MV-4-11 (cell line): ENCODE data around the gene GPR78.

Experiments
- DNase-seq: peaks from one replicate; lab custom pipeline; 2025; lab: John Stamatoyannopoulos, UW

GPR78 gene

GRCh38 chr4:8547108-8547911, 32.9 kb upstream of the GPR78 start:
- DNase-seq, result no peak

DNA sequence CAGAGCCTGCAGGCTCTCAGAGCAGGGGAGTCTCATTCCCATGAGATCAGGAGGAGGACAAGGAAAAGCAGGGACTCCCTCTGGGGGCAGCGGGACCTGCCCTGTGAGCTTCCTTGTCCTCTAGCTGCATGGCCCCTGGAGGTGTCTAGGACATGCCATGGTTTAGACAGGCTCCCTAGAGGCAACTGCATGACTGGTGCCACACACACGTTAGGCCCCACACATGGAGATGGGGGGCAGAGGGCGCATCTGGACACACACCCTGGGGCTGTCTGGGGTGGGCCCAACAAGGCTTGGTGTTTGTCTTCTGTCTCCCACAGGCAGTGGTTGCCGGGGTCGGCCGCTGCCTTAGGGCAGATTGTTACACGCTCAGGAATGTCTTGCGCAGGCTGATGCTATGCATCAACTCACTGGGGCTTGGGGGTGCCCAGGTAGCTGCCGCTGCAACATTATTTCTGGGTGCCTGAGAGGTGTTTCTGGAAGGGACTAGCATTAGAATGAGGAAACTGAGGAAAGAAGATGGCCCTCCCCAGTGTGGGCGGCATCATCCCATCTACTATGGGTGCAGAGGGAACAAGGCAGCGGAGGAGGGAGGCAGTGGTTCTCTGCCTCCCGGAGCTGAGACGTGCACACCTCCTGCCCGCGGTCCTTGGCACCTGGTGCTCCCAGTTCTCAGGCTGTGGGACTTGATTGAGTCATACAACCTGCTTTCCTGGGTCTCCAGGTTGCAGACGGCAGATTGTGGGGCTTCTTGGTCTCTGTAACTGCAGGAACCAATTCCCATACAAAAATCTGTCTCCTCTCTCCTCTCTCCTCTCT, 32.1 kb upstream of the GPR78 start:
- DNase-seq, result no peak

DNA sequence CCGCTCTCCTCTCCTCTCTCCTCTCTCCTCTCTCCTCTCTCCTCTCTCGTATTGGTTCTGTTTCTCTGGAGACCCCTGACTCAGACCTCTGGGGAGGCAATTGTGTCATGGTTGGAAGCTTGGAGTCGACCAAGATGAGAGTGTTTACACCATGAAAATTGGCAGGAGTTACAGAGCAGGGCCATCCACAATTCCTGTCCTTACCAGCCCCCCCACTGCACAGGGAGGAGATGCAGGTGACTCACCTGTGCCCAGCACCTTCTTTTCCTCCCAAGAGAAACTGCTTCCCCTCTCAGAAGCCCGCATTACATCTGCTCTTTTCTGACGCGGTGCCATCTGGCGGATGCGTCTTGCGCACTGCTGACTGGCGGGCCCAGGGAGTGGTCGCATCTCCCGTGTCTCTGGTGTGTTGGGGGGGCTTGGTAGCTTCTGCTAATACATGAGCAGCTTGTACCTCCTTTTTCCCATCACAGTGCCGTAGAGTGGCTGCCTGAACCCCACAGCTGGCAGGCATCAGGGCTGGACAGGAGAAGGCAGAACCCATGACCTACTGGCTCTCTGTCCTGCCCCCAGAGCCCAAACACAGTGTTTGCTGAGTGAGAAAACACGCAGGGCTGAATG, 31.4 kb upstream of the GPR78 start:
- no peak for DNase-seq

DNA sequence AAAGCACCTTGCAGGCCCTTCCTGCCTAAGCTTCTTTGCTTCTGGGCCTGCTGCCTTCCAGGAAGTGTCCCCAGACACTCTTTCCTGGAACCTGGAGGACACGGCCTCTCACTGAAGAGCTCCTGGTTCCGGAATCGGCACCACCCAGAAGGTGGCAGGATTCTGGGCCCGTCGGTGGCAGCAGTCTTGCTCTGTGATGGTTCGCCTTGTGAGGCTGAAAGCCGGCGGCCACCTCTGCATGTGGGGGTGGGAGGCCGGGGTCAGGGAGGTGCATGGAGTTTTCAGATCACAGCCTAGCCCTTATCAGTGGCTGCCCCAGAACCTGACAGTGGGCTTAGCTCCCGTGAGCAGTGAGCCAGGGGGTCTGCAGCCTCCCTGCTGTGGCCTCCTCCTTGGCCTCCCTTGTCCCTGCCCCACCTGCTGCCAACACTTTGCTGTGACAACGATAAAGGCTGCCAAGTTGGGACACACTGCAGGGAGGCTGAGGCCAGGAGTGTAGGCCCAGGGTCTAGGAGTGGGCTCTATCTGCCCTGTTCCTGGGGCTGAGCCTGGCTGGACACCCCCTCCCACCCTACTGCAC, 30.8 kb upstream of the GPR78 start:
- no peak for DNase-seq

GRCh38 chr4:8550691-8551090, 29.5 kb upstream of the GPR78 start:
- no peak for DNase-seq

GRCh38 chr4:8552024-8552423, 28.2 kb upstream of the GPR78 start:
- no peak for DNase-seq

DNA sequence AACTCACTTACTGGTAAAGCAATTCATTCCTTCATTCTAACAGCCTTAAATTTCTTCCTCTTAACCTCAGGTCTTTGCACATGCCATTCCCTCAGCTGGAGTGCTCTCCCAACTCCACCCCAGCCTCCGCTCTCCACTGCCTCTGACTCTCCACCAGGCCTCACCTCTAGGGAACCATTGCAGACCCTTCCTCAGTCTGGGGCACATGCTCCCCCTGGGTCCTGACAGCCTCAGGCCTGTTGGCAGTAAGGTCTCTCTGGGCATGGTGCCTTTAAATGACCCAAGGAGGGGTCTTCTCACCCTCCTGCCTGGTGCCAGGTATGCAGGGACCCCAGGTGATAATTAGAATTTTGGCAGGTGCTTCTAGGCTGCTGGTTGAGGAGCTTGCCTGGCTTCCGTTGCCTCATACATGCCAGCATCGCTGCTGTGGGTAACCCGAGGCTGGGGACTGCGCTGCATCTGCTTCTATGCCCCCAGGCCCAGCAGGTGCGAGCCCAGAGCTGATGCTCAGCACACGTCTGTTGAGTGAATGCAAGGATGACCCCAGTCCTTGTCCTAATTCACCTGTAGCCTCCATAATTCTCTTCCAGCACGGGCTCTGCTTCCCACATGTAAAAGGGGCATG, 27.5 kb upstream of the GPR78 start:
- no peak for DNase-seq

DNA sequence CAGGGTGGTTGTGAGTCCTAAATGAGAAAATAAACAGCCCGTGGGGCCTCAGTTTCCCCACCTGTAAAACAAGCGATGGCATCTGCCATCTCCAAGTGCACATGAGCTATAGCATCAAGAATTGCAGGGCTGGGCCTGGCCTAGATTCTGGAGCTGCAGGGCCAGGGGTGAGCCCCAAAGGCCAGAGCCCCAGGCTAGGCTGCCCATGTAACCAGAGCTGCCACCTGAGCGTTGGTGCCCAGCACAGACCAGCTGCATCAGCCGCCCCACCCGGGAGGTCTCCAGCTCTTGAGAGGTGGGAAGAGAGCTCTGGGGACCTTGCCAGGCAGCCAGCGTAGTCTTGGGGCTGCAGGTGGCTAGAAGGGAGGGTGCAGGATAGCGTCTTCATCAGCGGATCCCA, 27.0 kb upstream of the GPR78 start:
- DNase-seq, result no peak

GRCh38 chr4:8553991-8554405, 26.2 kb upstream of the GPR78 start:
- DNase-seq, result no peak

- DNase-seq, result no peak
These were observed 25.6 kb upstream of the GPR78 start for GRCh38 chr4:8554555-8555100.

- DNase-seq, result no peak
These were observed 24.5 kb upstream of the GPR78 start for GRCh38 chr4:8555716-8556115.

DNA sequence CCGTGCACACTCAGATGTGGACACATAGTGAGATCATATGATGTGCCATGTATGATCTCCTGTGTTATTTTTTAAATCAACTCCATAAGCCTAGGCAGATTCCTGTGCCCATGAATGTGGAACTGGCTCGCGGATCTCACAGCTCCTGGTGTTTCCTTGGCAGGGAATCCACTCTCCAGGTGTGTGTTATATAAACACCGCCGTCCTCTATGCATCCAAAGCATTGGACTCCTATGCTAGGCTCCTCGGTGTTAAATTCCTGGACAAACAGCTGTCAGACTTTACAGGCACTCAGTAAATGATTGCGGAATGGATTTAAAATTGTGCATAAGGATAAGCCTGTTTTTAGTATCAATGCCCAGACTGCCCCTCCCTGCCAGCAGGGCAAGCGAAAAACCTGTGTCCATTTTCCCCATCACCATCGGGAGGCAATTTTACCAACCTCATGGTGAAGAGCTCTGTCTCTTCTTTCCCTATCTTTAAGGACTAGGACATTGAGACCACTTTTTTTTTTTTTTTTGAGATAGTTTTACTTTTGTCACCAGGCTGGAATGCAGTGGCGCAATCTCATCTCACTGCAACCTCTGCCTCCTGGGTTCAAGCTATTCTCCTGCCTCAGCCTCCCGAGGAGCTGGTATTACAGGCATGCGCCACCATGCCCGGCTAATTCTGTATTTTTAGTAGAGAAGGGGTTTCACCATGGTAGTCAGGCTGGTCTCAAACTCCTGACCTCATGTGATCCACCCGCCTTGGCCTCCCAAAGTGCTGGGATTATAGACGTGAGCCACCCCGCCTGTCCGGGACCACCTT, 23.6 kb upstream of the GPR78 start:
- no peak for DNase-seq

- DNase-seq, result no peak
These were observed 22.8 kb upstream of the GPR78 start for GRCh38 chr4:8557151-8558076.

GRCh38 chr4:8558080-8558960, 21.9 kb upstream of the GPR78 start:
- no peak for DNase-seq

GRCh38 chr4:8559011-8559410, 21.2 kb upstream of the GPR78 start:
- no peak for DNase-seq

DNA sequence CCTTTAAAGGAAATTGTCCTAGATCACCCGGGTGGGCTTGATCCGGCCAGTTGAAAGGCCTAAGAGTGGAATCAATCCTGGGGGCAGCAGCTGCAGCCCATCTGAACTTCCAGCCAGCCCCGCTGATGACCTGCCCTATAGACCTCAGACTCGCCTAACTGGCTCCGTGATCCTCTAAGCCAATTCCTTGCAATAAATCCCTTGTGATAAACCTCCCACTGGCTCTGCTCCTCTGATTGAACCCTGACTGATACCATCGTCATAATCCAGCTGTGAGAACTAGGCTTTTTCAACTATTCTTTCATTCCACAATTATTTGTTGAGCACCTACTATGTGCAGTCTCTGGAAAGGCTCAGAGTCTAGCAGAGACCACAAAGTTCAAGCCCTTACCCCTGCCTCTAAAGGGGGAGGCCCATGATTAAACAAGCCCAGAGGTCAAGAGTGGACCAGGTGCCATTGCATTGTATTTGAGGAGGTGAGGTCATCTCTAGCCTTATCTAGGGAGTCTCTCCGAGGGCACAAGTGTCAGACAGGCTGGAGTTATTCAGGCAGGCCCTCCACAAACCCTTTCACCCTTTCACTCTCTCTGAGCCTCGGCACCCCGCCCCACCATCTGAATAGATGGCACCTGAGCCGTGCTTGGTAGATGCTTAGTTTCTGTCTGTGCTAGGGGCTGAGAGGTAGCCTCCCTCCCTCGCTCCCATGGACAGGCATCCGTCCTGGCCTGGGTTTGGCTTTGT, 20.5 kb upstream of the GPR78 start:
- DNase-seq, result no peak

DNA sequence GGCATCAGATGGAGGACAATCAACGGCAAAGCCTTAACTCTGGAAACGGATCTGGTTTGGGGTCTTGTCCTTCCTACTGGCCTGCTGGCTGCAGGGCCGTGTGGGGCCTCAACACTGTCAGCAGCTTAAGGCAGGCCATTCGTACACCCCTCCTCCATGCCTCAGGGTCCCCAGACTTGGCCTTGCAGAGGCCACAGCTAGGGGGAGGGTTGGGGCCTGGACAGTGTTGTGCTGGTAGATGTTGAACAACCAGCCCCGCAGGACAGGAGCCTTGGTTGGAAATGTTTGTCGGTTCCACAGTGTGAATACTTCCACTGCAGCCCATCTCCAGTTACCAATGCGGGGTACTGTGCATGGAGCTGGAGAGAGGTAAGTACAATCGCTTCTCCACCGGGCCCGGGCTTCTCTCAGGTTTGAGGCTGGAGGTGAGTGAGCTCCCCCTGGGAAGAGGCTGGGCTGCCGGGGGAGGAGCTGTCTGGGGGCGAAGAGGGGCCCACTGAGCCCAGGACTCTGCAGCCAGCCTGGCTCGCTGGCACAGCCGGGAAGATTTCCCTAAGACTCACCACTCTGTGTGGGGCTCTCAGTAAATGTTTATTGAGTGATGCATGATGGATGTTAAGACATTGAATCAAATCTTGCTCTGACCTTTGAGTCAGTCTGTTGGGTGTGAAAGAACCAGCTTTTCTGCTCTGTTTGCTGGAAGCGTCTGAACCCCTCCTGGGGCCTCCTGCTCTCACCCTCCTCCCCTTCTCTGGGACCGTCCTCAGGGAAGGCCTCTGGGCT, 19.7 kb upstream of the GPR78 start:
- DNase-seq, result no peak
